Measurements from ENCODE around the gene PAQR6.
A peak's percentile ranks its signal among the peaks of the same experiment; 100 is the strongest.

DNA sequence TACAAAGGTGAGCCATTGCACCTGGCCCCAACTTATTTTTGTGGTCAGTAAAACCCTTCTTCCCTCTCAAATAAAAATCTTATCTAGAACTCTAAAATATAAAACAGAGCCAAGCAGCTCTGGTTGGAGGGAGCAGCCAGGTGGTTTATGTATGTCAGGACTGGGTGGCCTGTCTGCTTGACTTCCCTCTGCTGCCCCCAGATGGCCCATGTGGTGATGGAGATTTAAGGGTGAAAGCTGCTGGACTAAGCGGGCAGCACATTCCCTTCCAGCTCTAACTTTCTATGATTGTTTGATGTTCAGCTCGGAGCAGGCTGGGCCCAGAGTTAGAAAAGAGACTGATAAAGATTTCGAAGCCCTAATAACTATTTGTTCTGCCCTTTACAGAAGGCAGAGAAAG is 11.9 kb upstream of the PAQR6 start:
- TF ChIP-seq, protein P1, sequence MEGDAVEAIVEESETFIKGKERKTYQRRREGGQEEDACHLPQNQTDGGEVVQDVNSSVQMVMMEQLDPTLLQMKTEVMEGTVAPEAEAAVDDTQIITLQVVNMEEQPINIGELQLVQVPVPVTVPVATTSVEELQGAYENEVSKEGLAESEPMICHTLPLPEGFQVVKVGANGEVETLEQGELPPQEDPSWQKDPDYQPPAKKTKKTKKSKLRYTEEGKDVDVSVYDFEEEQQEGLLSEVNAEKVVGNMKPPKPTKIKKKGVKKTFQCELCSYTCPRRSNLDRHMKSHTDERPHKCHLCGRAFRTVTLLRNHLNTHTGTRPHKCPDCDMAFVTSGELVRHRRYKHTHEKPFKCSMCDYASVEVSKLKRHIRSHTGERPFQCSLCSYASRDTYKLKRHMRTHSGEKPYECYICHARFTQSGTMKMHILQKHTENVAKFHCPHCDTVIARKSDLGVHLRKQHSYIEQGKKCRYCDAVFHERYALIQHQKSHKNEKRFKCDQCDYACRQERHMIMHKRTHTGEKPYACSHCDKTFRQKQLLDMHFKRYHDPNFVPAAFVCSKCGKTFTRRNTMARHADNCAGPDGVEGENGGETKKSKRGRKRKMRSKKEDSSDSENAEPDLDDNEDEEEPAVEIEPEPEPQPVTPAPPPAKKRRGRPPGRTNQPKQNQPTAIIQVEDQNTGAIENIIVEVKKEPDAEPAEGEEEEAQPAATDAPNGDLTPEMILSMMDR (IDR thresholded peaks at IDR 0.05; ENCODE audit: low read depth, low read length, missing input control), result no peak
- TF ChIP-seq SP1 (IDR thresholded peaks at IDR 0.05) (no peak), GABPA (IDR thresholded peaks at IDR 0.05 in 1 of 2, conservative IDR thresholded peaks at IDR 0.05 in 1 of 2) (no peak), YY1 (IDR thresholded peaks at IDR 0.05) (no peak), RAD21 (IDR thresholded peaks at IDR 0.05) (peak in 1 of 2 donors; percentile 23)
- TF ChIP-seq, protein P2, sequence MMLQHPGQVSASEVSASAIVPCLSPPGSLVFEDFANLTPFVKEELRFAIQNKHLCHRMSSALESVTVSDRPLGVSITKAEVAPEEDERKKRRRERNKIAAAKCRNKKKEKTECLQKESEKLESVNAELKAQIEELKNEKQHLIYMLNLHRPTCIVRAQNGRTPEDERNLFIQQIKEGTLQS (IDR thresholded peaks at IDR 0.05), result no peak
- TF ChIP-seq, protein P3, sequence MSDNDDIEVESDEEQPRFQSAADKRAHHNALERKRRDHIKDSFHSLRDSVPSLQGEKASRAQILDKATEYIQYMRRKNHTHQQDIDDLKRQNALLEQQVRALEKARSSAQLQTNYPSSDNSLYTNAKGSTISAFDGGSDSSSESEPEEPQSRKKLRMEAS (IDR thresholded peaks at IDR 0.05), result no peak
- TF ChIP-seq, protein P4, sequence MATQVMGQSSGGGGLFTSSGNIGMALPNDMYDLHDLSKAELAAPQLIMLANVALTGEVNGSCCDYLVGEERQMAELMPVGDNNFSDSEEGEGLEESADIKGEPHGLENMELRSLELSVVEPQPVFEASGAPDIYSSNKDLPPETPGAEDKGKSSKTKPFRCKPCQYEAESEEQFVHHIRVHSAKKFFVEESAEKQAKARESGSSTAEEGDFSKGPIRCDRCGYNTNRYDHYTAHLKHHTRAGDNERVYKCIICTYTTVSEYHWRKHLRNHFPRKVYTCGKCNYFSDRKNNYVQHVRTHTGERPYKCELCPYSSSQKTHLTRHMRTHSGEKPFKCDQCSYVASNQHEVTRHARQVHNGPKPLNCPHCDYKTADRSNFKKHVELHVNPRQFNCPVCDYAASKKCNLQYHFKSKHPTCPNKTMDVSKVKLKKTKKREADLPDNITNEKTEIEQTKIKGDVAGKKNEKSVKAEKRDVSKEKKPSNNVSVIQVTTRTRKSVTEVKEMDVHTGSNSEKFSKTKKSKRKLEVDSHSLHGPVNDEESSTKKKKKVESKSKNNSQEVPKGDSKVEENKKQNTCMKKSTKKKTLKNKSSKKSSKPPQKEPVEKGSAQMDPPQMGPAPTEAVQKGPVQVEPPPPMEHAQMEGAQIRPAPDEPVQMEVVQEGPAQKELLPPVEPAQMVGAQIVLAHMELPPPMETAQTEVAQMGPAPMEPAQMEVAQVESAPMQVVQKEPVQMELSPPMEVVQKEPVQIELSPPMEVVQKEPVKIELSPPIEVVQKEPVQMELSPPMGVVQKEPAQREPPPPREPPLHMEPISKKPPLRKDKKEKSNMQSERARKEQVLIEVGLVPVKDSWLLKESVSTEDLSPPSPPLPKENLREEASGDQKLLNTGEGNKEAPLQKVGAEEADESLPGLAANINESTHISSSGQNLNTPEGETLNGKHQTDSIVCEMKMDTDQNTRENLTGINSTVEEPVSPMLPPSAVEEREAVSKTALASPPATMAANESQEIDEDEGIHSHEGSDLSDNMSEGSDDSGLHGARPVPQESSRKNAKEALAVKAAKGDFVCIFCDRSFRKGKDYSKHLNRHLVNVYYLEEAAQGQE (IDR thresholded peaks at IDR 0.05), result no peak

All from liver (tissue), 3 donors.